GM21576 (cell line): ENCODE measurements around the gene BTG4.

Experiments used
- ATAC-seq: cut with Tn5 transposase; IDR thresholded peaks from one replicate; pipeline ENCODE4 v1.9.1; 2021; ENCODE audit warnings: mild to moderate bottlenecking, moderate library complexity; ENCODE audit not compliant: unreplicated experiment

Gene BTG4

DNA sequence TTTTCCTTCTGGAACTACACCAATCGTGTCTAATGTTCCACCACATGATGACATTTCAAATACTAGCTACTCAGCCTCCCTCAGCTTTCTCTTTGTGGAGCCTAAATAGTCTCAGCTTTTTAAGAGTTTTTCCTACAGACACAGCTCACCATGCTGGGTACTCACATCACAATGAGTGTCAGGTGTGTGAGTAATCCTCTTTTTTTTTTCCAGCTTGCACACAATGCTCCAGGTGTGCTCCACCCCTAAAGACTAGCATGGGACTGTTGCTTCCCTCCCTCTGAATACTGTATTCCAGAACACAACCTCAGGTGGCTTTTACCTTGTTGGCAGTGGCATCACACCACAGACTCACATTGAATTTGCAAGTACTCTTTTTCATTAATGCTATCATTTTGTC is 11.7 kb downstream of the BTG4 start:
- no peak for ATAC-seq

DNA sequence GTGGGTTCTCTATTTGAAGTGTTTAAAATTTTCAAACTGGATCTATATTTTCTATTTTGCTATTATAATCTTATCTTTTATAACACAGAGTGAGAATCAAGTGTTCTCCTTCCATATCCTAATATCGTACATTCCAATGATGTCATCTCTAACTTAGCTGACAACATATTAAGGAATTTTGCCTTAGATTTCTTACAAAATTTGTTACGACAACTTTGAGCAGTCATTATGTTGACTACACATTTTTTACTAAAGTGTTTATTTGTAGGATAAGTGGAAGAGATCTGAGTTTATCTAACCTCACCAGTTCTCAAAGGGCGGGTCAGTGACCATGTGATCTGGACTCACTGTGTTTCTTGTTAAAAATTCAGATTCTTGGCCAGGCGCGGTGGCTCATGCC is 12.7 kb downstream of the BTG4 start:
- no peak for ATAC-seq

DNA sequence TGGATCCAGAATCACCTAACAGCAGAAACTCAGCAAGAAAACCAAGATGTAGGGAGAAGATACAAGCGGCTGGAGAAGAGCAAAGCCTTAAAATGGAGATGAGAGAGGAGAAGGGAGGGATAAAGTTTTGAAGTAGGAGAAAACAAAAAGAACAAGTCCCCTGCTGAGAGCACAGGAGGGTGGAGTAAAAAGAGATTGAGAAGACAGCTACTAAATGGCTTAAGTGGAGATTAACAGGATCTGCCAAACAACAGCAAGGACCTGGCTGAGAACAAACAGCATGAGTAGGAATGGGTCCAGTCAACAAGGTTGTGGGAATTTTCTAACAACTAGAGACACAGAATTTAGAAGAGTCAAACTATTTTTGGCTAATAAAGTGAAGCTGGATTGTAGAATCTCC is 18.1 kb downstream of the BTG4 start:
- ATAC-seq = no peak

DNA sequence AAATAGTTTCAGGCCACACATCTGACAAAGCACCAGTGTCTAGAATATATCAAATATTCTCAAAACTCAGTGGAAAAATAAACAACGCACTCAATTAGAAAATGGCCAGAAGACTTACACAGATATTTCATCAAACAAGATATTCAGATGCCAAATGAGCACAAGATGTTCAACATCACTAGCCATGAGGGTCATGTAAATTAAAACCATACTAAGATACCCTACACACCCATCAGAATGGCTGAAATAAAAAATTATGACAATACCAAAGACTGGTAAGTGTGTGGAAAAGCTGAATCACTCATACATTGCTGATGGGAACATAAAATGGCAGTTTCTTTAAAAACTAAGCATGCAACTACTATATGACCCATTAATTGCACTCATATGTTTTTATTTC is 21.7 kb downstream of the BTG4 start:
- ATAC-seq = no peak

DNA sequence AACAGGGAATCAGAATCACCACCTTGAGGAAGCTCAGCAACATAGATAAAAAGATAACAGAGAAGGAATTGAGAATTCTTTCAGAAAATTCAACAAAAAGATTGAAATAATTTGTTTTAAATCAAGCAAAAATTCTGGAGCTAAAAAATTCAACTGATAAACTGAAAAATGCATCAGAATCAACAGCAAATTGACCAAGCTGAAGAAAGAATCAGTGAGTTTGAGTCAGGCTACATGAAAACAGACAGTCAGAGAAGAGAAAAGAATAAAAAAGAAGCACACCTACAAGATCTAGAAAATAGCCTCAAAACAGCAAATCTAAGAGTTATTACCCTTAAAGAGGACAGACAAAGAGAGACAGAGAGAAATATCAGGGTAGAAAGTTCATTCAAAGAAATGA is 28.8 kb downstream of the BTG4 start:
- no peak for ATAC-seq

DNA sequence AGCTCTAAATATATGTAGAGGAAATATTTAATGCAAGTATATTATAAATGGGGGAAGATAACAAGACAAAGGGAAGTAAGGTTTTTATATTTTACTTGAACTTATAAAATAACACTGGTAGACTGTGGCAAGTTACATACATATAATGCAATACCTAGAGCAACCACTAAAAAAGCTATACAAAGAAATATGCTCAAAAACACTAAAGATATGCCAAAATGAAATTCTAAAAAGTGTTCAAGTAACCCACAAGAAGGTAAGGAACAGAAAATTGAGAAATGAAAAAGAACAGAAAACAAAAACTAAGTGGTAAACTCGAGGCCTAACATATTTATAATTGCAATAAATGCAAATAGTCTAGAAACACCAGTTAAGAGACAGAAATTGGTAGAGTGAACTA is 32.5 kb downstream of the BTG4 start:
- ATAC-seq = no peak

DNA sequence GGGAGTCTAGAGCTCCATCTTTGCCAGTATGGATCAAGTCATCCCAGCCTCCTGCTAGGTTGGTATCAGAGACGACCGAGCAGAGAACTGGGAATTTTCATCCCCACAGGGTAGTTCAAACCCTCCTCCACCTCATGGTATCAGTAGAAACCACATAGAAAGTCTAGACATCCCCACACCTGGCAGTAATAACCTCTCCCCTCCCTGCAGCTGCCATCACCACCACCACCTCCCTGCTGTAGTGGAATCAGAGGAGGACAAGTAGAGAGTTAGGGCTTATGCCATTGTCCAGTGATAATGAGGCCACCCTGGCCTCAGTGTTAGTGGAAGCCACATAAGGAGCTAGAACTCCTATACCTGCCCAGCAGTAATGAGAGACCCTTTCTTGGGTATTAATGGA is 34.3 kb downstream of the BTG4 start:
- ATAC-seq = no peak

DNA sequence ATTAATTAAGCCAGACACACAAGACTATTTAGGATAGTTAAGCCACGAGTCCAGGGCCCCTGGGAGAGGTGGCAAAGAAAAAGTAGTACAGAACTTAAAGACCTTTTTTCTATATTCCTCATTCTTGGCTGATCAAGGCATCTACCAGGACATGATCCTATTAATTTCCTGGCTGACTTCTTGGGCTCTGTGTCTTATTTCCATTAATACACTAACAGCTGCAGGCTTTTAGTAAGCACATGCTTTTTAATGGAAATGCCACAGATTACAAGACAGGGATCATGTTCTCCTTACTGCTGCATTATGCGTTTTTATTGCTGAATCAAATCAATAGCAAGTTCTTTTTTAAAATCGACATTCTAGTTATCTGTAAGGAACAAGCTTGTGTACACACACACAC is 35.2 kb downstream of the BTG4 start:
- ATAC-seq = no peak

DNA sequence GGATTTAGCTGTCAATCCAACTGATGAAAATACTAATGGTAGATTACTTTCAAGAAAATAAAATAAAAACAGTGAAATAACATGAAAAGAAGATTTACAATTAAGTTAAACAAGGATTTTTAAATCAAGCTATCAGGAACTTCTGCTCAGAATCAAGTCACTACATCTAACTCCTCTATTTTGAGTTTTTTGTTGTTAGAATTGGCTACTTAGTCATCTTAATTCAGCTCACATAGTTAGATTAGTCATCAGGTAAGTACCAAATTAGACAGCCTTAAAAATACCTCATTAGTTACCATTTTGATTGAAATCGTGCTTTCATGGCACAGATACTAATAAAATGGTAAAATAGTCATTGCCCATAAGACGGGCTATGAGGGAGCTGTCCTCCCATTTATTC is 35.8 kb downstream of the BTG4 start:
- ATAC-seq = no peak

DNA sequence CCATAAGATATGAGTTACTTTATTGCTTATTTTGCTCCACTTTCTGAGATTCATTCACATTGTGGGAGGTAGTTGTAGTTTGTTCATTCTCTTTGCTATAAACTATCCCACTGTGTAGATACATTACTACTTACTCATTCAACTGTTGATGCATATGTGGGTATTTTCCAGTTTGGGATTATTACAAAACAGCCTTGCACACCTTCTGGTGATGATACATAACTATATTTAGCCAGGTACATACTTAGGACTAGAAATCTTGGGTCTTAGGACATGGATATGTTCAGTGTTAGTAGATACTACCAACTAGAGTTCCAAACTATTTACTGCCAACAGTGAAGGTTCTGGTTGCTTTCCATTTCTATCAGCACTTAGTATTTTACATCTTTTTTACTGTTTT is 37.8 kb downstream of the BTG4 start:
- ATAC-seq = no peak

DNA sequence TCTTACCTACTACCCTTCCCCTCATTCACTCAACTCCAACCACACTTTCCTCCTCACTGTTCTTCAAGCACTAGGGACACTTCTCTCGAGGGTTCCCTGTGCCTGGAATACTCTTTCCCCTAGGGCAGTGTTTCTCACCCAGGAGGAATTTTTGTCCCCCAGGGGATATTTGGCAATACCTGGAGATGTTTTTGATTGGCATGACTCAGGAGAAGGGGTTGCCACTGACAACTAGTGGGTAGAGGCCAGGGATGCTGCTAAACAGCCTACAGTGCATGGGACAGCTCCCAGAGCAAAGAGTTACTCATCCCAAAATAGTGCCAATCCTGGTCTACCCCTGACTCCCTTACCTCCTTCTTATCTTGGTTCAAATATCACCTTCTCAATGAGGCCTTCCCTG is 40.0 kb downstream of the BTG4 start:
- no peak for ATAC-seq

DNA sequence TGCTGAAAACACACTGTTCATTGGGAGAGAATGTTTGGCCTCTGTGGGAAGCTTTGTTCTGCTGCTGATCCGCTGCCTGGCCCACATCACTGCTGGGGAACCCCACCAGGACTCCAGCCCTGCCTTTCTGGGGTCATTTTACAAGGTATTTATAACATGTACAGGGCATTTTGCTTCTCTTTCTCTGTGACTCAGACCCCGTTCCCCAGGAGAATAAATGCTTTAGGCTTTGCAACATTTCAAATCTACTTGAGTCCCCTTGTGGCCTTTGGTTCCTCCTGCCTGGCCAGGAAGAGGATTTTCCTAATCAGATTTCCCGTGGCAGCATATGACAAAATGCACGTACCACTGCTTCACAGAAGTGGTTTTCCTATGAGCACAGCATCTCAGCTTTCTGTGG is 43.0 kb downstream of the BTG4 start:
- ATAC-seq = no peak

DNA sequence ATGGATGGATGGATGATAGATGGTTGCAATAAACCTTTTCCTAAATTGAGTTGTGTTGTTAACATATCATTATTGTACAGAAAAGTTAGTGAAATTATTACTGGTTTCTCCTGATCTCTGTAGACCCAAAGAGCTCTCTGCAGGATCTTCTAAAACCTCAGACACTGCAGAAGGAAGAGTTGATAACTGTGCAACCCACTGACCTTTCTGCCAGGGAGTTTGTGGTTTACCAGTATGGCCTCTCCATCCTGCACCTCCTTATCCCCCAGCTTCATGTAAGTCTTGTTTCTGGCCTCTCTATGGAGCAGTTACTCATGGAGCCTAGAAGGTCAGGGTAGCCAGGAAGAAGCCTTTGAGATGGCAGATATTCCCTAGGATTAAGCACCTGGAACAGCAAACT is 45.6 kb downstream of the BTG4 start:
- no peak for ATAC-seq

DNA sequence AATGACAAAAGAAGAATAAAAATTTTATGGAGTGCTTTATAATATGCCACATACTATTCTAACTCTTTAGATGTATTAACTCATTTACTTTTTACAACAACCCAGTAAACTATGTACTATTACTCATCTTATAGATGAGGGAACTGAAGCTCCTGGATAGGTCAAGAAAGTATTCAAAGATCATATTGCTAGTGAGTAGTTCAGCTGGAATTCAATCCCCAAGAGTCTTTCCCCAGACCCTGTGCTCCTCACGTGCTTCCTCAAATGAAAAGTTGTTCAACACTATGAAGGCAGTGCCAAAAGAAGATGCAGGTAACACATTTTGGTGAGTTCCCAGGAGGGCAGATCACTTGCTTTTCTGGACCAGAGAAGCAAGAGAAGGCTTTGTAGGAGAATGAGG is 46.8 kb downstream of the BTG4 start:
- no peak for ATAC-seq

DNA sequence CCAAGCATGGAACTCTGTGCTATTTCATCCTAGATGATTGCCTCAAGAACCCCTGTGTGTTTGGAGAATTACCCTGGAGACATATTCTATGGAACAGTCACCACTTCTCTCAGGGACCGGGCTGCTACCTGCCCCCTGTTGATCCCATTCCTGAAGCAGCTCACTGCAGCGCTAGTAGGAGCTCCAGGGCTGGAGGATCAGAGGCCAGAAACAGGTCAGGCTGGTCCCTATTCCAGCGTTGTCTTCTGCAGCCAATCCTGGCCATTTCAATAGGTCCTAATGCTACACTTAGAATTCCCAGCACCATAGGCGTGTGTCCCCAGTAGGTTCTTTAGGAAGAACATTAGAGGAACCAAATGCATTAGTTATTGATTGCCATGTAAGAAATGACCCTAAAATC is 48.9 kb downstream of the BTG4 start:
- no peak for ATAC-seq

DNA sequence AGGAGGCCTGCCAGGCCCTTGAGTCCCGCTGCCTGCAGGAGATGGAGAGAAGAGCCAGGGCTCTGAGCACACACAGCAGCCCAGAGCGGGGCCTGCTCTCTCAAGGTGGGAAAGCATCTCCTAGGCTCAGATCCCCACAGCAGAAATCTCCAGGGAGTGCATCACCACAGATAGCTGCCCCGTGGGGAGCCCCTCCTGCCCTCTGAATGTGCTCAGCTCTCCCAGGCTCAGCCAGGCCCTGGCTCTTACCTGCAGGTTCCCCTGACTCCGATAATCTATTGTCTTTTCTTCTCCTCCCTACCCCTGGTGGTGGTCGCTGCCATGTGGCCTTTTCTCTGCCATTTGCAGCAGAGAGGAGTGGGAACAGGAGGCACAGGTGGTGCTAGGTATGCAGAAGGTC is 49.9 kb downstream of the BTG4 start:
- no peak for ATAC-seq

DNA sequence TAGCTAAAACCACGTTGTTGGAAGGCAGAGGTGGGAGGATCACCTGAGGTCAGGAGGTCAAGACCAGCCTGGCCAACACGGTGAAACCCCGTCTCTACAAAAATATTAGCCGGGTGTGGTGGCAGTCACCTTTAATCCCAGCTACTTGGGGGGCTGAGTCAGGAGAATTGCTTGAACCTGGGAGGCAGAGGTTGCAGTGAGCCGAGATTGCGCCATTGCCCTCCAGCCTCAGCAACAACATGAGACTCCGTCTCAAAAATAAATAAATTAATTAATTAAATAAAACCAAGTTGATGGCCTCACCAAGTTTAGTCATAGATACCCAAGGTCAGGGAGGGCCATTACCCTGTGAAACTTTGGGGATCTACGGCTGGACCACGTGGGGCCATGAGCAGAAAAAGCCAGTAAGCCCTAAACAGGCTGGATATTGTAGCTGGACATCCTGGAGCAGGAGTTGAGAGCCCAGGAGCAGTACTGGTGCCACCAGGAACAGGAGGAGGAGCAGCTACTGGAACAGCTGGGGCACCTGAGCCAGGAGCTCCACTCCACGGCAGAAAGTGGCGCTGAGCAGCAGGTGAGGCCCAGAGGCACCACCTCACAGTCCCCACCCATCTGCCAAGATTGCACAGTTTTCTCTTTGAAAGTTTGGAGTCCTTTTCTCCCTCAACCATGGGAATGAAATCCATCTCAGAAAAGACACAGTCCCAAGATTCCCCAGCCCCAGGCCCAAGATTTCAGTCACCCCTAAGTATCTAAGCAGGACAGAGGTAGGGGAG is 50.5 kb downstream of the BTG4 start:
- no peak for ATAC-seq

DNA sequence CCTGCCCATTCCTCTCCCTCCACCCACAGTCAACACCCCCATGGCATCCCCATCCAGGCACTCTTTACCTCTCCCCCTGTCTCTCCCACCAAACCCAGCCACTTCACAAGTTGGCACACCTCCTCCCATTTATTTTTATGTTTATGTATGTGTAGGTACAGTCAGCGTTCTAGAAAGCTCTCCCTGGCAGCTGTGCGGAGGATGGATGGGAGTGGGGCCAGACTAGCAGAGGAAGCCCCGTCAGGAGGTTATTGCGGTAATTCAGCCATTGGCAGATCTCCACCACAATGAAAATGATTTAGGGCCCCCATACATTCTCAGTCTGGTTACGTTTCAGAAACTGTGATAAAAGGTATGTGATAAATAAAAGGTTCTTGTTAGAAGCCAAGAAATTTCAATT is 51.3 kb downstream of the BTG4 start:
- ATAC-seq = no peak

DNA sequence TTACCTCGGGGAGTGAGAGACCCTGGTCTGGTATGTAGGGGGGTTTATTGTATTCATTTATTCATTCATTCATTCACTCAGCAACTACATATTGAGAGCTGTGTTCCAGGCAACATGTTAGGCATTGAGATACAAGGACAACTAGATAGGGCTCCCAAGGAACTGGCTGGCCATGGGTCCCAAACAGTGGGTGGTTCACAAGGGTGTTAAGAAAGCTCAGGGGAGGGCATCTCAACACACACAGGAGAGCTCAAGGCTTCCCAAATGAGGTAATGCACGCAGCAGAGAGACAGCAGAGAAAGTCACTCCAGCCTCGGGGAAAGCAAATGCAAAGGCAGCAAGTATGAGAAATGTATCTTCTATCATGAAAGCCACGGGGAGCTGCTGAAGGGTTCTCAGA is 51.8 kb downstream of the BTG4 start:
- no peak for ATAC-seq

DNA sequence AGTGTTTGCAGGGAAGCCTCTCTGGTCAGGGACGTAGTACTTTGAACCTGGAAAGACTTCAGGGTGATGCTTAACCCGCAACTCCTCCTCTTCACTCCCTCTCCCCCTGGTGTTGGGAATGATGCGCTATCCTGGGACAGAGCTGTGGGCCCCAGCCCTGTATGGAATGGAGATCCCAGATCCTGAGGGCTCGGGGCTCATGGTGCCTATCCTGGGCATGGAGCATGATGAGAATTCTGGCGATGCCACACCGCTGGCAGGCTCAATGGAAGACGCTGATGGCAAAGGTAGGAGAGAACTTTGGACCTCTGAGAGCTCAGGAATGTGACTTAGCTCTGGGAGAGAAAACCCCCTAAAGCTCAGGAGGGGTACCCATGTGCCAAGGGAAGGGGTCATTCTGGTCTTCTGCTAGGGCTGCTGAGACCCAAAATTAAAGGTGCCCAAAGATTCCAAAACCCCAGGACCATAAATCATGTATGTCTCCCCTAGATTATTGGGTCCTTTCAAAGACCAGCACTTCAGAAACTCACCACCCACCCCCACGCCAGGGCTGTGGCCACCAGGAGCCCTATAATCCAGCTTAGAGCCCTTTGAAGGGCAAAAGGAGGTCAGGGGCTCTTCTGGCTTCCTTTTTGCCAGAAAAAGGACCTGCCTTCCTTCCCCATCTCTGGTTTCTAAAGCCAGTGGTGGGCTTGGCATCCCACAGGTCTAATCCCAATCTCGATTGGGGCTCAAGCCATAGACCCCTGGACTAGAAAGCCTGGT is 52.5 kb downstream of the BTG4 start:
- no peak for ATAC-seq

DNA sequence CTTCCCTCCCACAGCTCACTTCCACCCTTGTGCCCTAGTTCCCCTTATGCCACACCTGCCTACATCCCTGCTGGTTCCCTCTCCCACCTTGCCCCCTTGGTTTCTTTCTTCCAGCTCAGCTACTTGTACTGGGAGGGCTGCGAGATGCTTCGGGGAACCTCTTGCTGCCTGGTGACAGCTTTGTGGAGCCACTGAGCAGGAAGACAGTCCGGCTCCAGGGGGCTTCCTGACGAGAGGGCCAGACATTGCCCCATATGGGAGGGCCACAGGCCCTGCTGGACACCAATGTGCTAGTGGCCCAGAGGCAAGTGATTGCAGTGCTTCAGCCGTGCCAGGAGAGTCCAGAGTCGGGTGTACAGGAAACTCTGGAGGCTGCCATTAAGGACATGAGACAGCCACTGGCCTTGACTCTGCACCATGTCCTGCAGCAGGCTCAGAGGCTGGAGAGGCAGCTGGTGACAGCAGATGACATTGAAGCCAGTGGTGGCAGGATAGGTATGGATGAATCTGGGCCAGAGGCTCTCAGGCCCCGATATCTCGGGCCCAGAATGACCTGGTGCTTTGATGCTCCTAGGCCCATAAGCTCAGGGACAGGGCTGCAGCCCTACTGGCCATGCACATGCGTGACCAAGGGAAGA is 54.3 kb downstream of the BTG4 start:
- ATAC-seq = no peak
